ACC112 (cell line): ENCODE results near the gene CRKL.
A peak's percentile ranks its signal among the peaks of the same experiment; 100 is the strongest.

ENCODE experiments used
- H2AFZ ChIP-seq: fragments of 200-600 bp; sonication (generic); one replicate; pipeline ENCODE4 v1.6.0; 2017; ENCODE audit warnings: antibody characterized with exemption, low read length; ENCODE audit not compliant: unreplicated experiment
- H3K27ac ChIP-seq: fragments of 200-600 bp; sonication (generic); 2 replicates; pipeline ENCODE4 v1.5.1; 2014; ENCODE audit warnings: low read depth, mild to moderate bottlenecking, antibody characterized with exemption, low read length, moderate library complexity
- H3K27me3 ChIP-seq: fragments of 200-600 bp; sonication (generic); 2 replicates; pipeline ENCODE4 v1.6.1; 2014; ENCODE audit warnings: mild to moderate bottlenecking, antibody characterized with exemption, low read length, moderate library complexity, mixed read lengths; ENCODE audit not compliant: insufficient read depth
- H3K36me3 ChIP-seq: fragments of 200-600 bp; sonication (generic); 2 replicates; pipeline ENCODE4 v1.6.1; 2016; ENCODE audit warnings: mild to moderate bottlenecking, antibody characterized with exemption, low read length, moderate library complexity, mixed read lengths; ENCODE audit not compliant: insufficient read depth
- H3K4me1 ChIP-seq: fragments of 200-600 bp; sonication (generic); one replicate; pipeline ENCODE4 v1.6.1; 2016; ENCODE audit warnings: low read length, mixed read lengths; ENCODE audit not compliant: insufficient read depth, unreplicated experiment, control insufficient read depth
- H3K4me3 ChIP-seq: fragments of 200-600 bp; sonication (generic); 2 replicates; pipeline ENCODE4 v1.5.1; 2014; ENCODE audit warnings: mild to moderate bottlenecking, low read depth, low read length
- H3K79me2 ChIP-seq: fragments of 200-600 bp; sonication (generic); one replicate; pipeline ENCODE4 v1.6.0; 2016; ENCODE audit warnings: low read length; ENCODE audit not compliant: control insufficient read depth, unreplicated experiment, insufficient read depth

Gene CRKL

DNA sequence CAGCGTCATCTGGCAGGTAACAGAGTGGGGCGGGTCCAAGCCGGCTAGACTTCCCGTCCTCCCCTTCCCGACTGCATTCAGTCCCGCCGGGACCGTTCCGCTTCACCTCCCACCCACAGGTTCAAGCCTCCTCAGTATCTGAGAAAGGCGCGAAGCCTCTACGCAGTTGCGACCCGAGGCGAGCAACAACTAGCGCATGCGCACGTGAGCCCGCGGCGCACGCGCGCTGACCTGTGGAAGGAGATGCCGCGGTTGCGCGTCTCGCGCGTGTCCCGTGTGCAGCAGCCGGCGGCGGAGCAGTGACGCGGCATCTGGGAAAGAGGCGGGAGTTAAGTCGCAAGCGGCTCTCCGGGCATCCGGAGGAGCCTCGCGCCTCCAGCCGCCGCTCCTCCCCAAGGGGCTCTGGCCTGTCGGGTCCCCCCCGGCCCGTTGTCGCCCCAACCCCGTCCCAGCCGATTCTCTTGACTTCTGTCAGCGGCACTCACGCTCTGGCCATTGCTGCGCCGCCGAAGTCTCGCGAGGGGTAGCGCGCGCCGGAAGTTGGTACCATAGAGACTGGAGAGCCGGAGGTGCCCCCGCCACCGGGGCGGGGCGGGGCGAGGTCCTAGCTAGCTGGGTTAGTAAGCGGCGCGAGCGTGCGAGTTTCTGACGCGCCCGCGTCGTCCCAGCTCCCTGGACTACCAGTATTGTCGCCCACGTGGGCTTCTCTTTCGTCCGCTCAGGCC is 84.6 kb downstream of the CRKL start, which contains the start of gene THAP7:
Gene THAP7, minus strand, starts transcription at position 518 of the 725 bp plus-strand sequence. Its CDS starts 207 bp downstream, at position 311.
- Histone ChIP-seq H2AFZ (peak within 1 kb of the TSS; percentile 87), H3K27ac (peak within 1 kb of the TSS; percentile 96), H3K27me3 (no peaks in the 10 kb centered on the region), H3K4me1 (peaks cover 21% of the 10 kb centered on the region), H3K36me3 (no peaks in the 10 kb centered on the region), H3K79me2 (peaks cover 27% of the 10 kb centered on the region), H3K4me3 (peak within 1 kb of the TSS; percentile 94)
